ENCODE data around the gene MOB3B.

DNA sequence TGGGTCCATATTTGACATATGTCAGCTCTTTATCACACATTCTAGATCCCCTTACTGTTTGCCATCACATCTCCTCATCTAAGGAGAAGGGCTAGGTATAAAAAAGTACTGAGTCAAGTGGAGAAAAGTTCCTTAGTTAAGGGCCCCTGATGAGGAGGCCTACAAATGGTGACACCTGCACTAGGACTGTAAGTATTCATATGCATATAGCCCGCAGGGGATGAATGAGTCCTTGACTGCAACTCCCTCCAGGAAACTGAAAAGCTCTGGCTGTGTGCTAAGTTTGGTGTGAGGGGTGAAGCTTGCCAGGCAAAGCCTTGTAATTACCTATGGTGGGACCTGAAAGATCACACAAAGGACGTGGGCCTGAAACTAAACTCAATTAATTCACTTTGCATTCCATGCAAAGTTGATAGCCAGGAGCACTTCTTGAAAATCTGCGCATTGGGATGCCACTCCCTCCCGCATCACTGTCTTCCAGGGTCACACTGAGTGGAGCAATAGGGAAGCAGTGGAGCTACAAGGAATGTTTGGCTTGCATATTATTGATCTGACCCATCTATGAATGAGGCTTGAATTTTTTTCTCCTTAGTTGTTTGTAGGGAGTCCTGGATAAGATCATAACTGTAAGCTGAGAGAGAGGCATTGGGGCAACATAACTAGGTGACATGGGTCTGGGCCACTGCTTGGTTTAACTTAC is 220.8 kb downstream of the MOB3B start:
- TF ChIP-seq, protein P1, sequence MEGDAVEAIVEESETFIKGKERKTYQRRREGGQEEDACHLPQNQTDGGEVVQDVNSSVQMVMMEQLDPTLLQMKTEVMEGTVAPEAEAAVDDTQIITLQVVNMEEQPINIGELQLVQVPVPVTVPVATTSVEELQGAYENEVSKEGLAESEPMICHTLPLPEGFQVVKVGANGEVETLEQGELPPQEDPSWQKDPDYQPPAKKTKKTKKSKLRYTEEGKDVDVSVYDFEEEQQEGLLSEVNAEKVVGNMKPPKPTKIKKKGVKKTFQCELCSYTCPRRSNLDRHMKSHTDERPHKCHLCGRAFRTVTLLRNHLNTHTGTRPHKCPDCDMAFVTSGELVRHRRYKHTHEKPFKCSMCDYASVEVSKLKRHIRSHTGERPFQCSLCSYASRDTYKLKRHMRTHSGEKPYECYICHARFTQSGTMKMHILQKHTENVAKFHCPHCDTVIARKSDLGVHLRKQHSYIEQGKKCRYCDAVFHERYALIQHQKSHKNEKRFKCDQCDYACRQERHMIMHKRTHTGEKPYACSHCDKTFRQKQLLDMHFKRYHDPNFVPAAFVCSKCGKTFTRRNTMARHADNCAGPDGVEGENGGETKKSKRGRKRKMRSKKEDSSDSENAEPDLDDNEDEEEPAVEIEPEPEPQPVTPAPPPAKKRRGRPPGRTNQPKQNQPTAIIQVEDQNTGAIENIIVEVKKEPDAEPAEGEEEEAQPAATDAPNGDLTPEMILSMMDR (IDR thresholded peaks at IDR 0.05) = no peak
- TF ChIP-seq TCF7L2 (IDR thresholded peaks at IDR 0.05; ENCODE audit: low read depth, low read length) (no peak), SIN3A (IDR thresholded peaks at IDR 0.05; ENCODE audit: borderline replicate concordance, insufficient read depth, low read depth, low read length) (no peak), POLR2AphosphoS5 (IDR thresholded peaks at IDR 0.05; ENCODE audit: low read depth, low read length) (no peak)
- TF ChIP-seq, protein P2, sequence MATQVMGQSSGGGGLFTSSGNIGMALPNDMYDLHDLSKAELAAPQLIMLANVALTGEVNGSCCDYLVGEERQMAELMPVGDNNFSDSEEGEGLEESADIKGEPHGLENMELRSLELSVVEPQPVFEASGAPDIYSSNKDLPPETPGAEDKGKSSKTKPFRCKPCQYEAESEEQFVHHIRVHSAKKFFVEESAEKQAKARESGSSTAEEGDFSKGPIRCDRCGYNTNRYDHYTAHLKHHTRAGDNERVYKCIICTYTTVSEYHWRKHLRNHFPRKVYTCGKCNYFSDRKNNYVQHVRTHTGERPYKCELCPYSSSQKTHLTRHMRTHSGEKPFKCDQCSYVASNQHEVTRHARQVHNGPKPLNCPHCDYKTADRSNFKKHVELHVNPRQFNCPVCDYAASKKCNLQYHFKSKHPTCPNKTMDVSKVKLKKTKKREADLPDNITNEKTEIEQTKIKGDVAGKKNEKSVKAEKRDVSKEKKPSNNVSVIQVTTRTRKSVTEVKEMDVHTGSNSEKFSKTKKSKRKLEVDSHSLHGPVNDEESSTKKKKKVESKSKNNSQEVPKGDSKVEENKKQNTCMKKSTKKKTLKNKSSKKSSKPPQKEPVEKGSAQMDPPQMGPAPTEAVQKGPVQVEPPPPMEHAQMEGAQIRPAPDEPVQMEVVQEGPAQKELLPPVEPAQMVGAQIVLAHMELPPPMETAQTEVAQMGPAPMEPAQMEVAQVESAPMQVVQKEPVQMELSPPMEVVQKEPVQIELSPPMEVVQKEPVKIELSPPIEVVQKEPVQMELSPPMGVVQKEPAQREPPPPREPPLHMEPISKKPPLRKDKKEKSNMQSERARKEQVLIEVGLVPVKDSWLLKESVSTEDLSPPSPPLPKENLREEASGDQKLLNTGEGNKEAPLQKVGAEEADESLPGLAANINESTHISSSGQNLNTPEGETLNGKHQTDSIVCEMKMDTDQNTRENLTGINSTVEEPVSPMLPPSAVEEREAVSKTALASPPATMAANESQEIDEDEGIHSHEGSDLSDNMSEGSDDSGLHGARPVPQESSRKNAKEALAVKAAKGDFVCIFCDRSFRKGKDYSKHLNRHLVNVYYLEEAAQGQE (IDR thresholded peaks at IDR 0.05; ENCODE audit: insufficient read depth in 1 of 2, low read depth in 2 of 2, low read length in 1 of 2) = no peak

All from Panc1 (cell line).